DMS114 treated with DMSO at 0.1 percent for 48 hours (cell line): ENCODE results near the gene LIPC.

Source experiments
- DNase-seq: peaks from one replicate; lab custom pipeline; 2025; ENCODE audit not compliant: unreplicated experiment; lab: John Stamatoyannopoulos, UW

Gene LIPC

GRCh38 chr15:58530056-58530590 is 98.3 kb downstream of the LIPC start:
- DNase-seq: no peak

- no peak for DNase-seq
Observed at GRCh38 chr15:58532126-58532525, 100.3 kb downstream of the LIPC start.

GRCh38 chr15:58534556-58534955 is 102.8 kb downstream of the LIPC start:
- no peak for DNase-seq

- DNase-seq: no peak
Observed at GRCh38 chr15:58535337-58535736, 103.5 kb downstream of the LIPC start.

GRCh38 chr15:58535894-58536293 is 104.1 kb downstream of the LIPC start:
- DNase-seq: no peak

GRCh38 chr15:58536414-58536813 is 104.6 kb downstream of the LIPC start:
- no peak for DNase-seq

GRCh38 chr15:58537033-58537432 is 105.2 kb downstream of the LIPC start:
- no peak for DNase-seq

GRCh38 chr15:58538225-58538727 is 106.5 kb downstream of the LIPC start:
- no peak for DNase-seq

GRCh38 chr15:58538901-58539300 is 107.1 kb downstream of the LIPC start:
- no peak for DNase-seq

- no peak for DNase-seq
Observed at GRCh38 chr15:58539548-58539947, 107.8 kb downstream of the LIPC start.

- no peak for DNase-seq
Observed at GRCh38 chr15:58541410-58542087, 109.8 kb downstream of the LIPC start.

GRCh38 chr15:58543664-58544335 is 112.0 kb downstream of the LIPC start:
- DNase-seq: no peak

- DNase-seq: no peak
Observed at GRCh38 chr15:58544756-58545155, 113.0 kb downstream of the LIPC start.

GRCh38 chr15:58545307-58546065 is 113.7 kb downstream of the LIPC start:
- no peak for DNase-seq

- DNase-seq: no peak
Observed at GRCh38 chr15:58546066-58546591, 114.3 kb downstream of the LIPC start.

- DNase-seq: no peak
Observed at GRCh38 chr15:58546635-58547627, 115.1 kb downstream of the LIPC start.

GRCh38 chr15:58547628-58548307 is 116.0 kb downstream of the LIPC start:
- DNase-seq: no peak

GRCh38 chr15:58548308-58549012 is 116.7 kb downstream of the LIPC start:
- no peak for DNase-seq
